ENCODE results near the gene DXO. TPM values are rescaled to one million over a fixed set of nuclear protein-coding genes. Genes with fewer than 3 reads are reported as not detected.
A peak's percentile ranks its signal among the peaks of the same experiment; 100 is the strongest.

DXO gene
- total RNA-seq, 4 donors from 2014 or later: 15.1 to 47.9 (median 24.1) TPM

- H3K9me3 ChIP-seq: no peaks in the 10 kb centered on the region
- no peak for DNase-seq
- H3K36me3 ChIP-seq: no peaks in the 10 kb centered on the region
- H3K27me3 ChIP-seq: no peaks in the 10 kb centered on the region
- peak overlapping the region in 1 of 4 donors; percentile 48 for H3K4me3 ChIP-seq
- no peak overlapping the region for H3K27ac ChIP-seq
- H3K4me1 ChIP-seq: no peaks in the 10 kb centered on the region
- TF ChIP-seq POLR2A (IDR thresholded peaks at IDR 0.05): no peak
- no peak for TF ChIP-seq CTCF (IDR thresholded peaks at IDR 0.05)
These were observed 43.3 kb downstream of the DXO start for GRCh38 chr6:31928672-31928939.

- H3K27ac ChIP-seq: peak overlapping the region in 3 of 4 donors; percentile 38 to 53 (median 44)
- no peak for TF ChIP-seq CTCF (IDR thresholded peaks at IDR 0.05)
- no peak for TF ChIP-seq POLR2A (IDR thresholded peaks at IDR 0.05)
These were observed 43.9 kb downstream of the DXO start for GRCh38 chr6:31927863-31928671.

GRCh38 chr6:31927242-31927862 is 44.6 kb downstream of the DXO start, which contains the start of gene C2:
Gene C2, plus strand, starts transcription at chr6:31927717. Its CDS starts 36 bp downstream, at chr6:31927753.
- Histone ChIP-seq H3K4me1 (no peaks in the 10 kb centered on the region), H3K36me3 (no peaks in the 10 kb centered on the region), H3K9me3 (no peaks in the 10 kb centered on the region), H3K27me3 (no peaks in the 10 kb centered on the region), H3K4me3 (peak within 1 kb of the TSS in 3 of 4 donors; percentile 16 to 48 (median 28)), H3K27ac (peak within 1 kb of the TSS in 3 of 4 donors; percentile 38 to 53 (median 44))
- DNase-seq: no peak
- no peak for TF ChIP-seq CTCF (IDR thresholded peaks at IDR 0.05)
- TF ChIP-seq POLR2A (IDR thresholded peaks at IDR 0.05): no peak

More at GRCh38 chr6:31927863-31928671, 43.9 kb downstream of the DXO start:
- Histone ChIP-seq H3K27me3 (no peaks in the 10 kb centered on the region), H3K4me3 (peak overlapping the region in 3 of 4 donors; percentile 16 to 48 (median 28)), H3K36me3 (no peaks in the 10 kb centered on the region), H3K4me1 (no peaks in the 10 kb centered on the region), H3K9me3 (no peaks in the 10 kb centered on the region)
- no peak for DNase-seq

GRCh38 chr6:31922942-31923341 is 49.0 kb downstream of the DXO start:
- Histone ChIP-seq H3K36me3 (no peaks in the 10 kb centered on the region), H3K4me3 (no peak overlapping the region), H3K27ac (no peak overlapping the region), H3K9me3 (no peaks in the 10 kb centered on the region), H3K27me3 (no peaks in the 10 kb centered on the region), H3K4me1 (no peaks in the 10 kb centered on the region)
- TF ChIP-seq POLR2A (IDR thresholded peaks at IDR 0.05) (no peak), CTCF (IDR thresholded peaks at IDR 0.05) (no peak)
- peak in 1 of 3 donors; percentile 27 for DNase-seq

- no peak for DNase-seq
- H3K4me1 ChIP-seq: no peaks in the 10 kb centered on the region
- no peaks in the 10 kb centered on the region for H3K27me3 ChIP-seq
- TF ChIP-seq CTCF (IDR thresholded peaks at IDR 0.05) (no peak), POLR2A (IDR thresholded peaks at IDR 0.05) (no peak)
- no peaks in the 10 kb centered on the region for H3K9me3 ChIP-seq
- H3K27ac ChIP-seq: no peak overlapping the region
- H3K4me3 ChIP-seq: no peak overlapping the region
- no peaks in the 10 kb centered on the region for H3K36me3 ChIP-seq
These were observed 51.1 kb downstream of the DXO start for GRCh38 chr6:31920811-31921210.

Small RNA genes lying within 50 kb of the gene (small RNA-seq; reads per million reads assigned to genes)
- 0 reads per million in 2 donors for gene AL645922.1

Other genes starting within 250 kb of the DXO start
- gene MPIG6B, start 248.8 kb downstream of the DXO start, total RNA-seq: not detected
- gene DDAH2, start 242.8 kb downstream of the DXO start, total RNA-seq: 100 to 1,000 TPM in 1 of 4 donors, 10 to 100 TPM in 3; 25.6 to 136 (median 53.3) TPM
- gene CLIC1, start 235.6 kb downstream of the DXO start, total RNA-seq: 100 to 1,000 TPM; 207 to 307 (median 270) TPM
- gene MSH5, start 232.1 kb downstream of the DXO start, total RNA-seq: 10 to 100 TPM; 21.4 to 72.6 (median 46.1) TPM
- 10 to 100 TPM in 1 of 4 donors, 1 to 10 TPM in 3; 6.6 to 10.3 (median 9.5) TPM for gene SAPCD1, start 209.5 kb downstream of the DXO start, total RNA-seq
- 10 to 100 TPM in 3 of 4 donors, not detected in 1; 16.8 to 26.0 (median 19.7) TPM for gene VWA7, start 194.8 kb downstream of the DXO start, total RNA-seq
- gene VARS1, start 176.4 kb downstream of the DXO start, total RNA-seq: 10 to 100 TPM; 33.9 to 53.6 (median 44.7) TPM
- gene LSM2, start 165.2 kb downstream of the DXO start, total RNA-seq: 10 to 100 TPM; 11.8 to 42.9 (median 19.1) TPM
- gene HSPA1L, start 156.9 kb downstream of the DXO start, total RNA-seq: 1 to 10 TPM in 2 of 4 donors, under 1 TPM in 1, not detected in 1; 0.88 to 1.7 (median 1.5) TPM
- gene HSPA1A, start 156.6 kb downstream of the DXO start, total RNA-seq: 100 to 1,000 TPM in 1 of 4 donors, 10 to 100 TPM in 3; 38.1 to 123 (median 67.0) TPM
- gene HSPA1B, start 144.4 kb downstream of the DXO start, total RNA-seq: 100 to 1,000 TPM in 3 of 4 donors, 10 to 100 TPM in 1; 85.7 to 199 (median 146) TPM
- 100 to 1,000 TPM in 1 of 4 donors, 10 to 100 TPM in 3; 11.6 to 100 (median 81.8) TPM for gene NEU1, start 109.3 kb downstream of the DXO start, total RNA-seq
- 100 to 1,000 TPM in 3 of 4 donors, 10 to 100 TPM in 1; 64.4 to 508 (median 436) TPM for gene SLC44A4, start 93.1 kb downstream of the DXO start, total RNA-seq
- gene EHMT2, start 74.4 kb downstream of the DXO start, total RNA-seq: 10 to 100 TPM; 25.0 to 75.1 (median 50.6) TPM
- 1 to 10 TPM in 3 of 4 donors, not detected in 1; 1.0 to 5.0 (median 1.9) TPM for gene ZBTB12, start 70.1 kb downstream of the DXO start, total RNA-seq
- 10 to 100 TPM; 15.3 to 63.2 (median 38.4) TPM for gene C2, start 44.4 kb downstream of the DXO start, total RNA-seq
- 100 to 1,000 TPM in 1 of 4 donors, 10 to 100 TPM in 3; 23.1 to 183 (median 89.9) TPM for gene CFB, start 26.0 kb downstream of the DXO start, total RNA-seq
- 10 to 100 TPM; 45.4 to 59.7 (median 50.2) TPM for gene NELFE, start 13.2 kb downstream of the DXO start, total RNA-seq
- gene SKIC2, start 13.0 kb downstream of the DXO start, total RNA-seq: 100 to 1,000 TPM in 2 of 4 donors, 10 to 100 TPM in 2; 81.3 to 130 (median 107) TPM
- 10 to 100 TPM; 13.7 to 56.9 (median 20.8) TPM for gene C4A, start 9.9 kb upstream of the DXO start, total RNA-seq
- 10 to 100 TPM; 11.0 to 80.0 (median 20.3) TPM for gene C4B, start 42.7 kb upstream of the DXO start, total RNA-seq
- 1 to 10 TPM in 1 of 4 donors, not detected in 3; 1.2 TPM for gene CYP21A2, start 66.3 kb upstream of the DXO start, total RNA-seq
- gene TNXB, start 137.2 kb upstream of the DXO start, total RNA-seq: 100 to 1,000 TPM in 2 of 4 donors, 10 to 100 TPM in 2; 38.5 to 301 (median 117) TPM
- gene ATF6B, start 156.1 kb upstream of the DXO start, total RNA-seq: 100 to 1,000 TPM in 3 of 4 donors, 10 to 100 TPM in 1; 75.3 to 408 (median 156) TPM
- gene FKBPL, start 158.2 kb upstream of the DXO start, total RNA-seq: 1 to 10 TPM; 5.1 to 6.6 (median 5.6) TPM
- 1 to 10 TPM in 3 of 4 donors, not detected in 1; 3.1 to 4.1 (median 3.8) TPM for gene PRRT1, start 179.8 kb upstream of the DXO start, total RNA-seq
- gene PPT2, start 182.0 kb upstream of the DXO start, total RNA-seq: 100 to 1,000 TPM in 1 of 4 donors, 10 to 100 TPM in 2, 1 to 10 TPM in 1; 7.4 to 121 (median 26.9) TPM
- 10 to 100 TPM in 3 of 4 donors, 1 to 10 TPM in 1; 8.9 to 28.1 (median 16.2) TPM for gene EGFL8, start 192.5 kb upstream of the DXO start, total RNA-seq
- 100 to 1,000 TPM in 1 of 4 donors, 10 to 100 TPM in 3; 28.9 to 140 (median 90.7) TPM for gene AGPAT1, start 203.9 kb upstream of the DXO start, total RNA-seq
- 100 to 1,000 TPM in 3 of 4 donors, 10 to 100 TPM in 1; 84.2 to 199 (median 115) TPM for gene RNF5, start 206.3 kb upstream of the DXO start, total RNA-seq
- 10 to 100 TPM in 2 of 4 donors, 1 to 10 TPM in 2; 2.8 to 31.4 (median 9.2) TPM for gene AGER, start 212.1 kb upstream of the DXO start, total RNA-seq
- gene PBX2, start 218.1 kb upstream of the DXO start, total RNA-seq: 10 to 100 TPM; 33.3 to 74.3 (median 64.4) TPM
- 10 to 100 TPM in 2 of 4 donors, 1 to 10 TPM in 2; 5.3 to 38.8 (median 10.3) TPM for gene GPSM3, start 220.5 kb upstream of the DXO start, total RNA-seq